GM19239 (cell line): Measurements from ENCODE around the gene OVOL1.

ENCODE experiments used
- DNase-seq: peaks from one replicate; pipeline ENCODE4 v3.0.0; 2011; ENCODE audit warnings: low spot score; ENCODE audit not compliant: insufficient read length
- FAIRE-seq: peaks from 2 replicates; lab custom pipeline; 2011; peaks lifted over from hg19 to GRCh38; lab: Jason Lieb, UNC

OVOL1 gene

GRCh38 chr11:65777241-65777640, 9.6 kb upstream of the OVOL1 start:
- FAIRE-seq (no peak), DNase-seq (no peak)

DNA sequence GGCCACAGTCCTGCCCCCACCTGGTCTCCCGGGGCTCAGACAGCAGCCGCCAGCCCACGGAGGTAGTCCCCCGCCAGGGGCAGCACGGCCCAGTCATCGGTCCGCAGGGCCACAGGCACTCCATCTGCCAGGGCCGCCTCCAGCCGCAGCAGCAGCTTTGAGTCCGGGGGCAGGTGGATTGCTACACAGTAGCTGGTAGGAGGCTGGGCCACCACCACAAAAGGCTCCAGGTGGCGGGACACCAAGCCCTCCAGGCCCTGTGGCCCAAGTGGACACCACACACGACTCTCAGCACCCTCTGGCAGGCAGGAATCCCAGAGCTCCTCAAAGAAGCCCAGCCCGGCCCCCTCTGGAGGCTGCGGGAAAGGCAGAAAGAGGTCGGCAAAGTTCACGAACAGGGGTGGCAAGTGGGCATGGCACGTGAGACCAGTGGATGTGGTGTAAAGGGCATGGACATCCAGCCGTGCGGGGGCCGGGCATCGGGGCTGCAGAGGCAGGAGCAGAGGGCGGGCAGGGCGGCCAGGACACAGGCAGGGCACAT, 9.0 kb upstream of the OVOL1 start:
- DNase-seq (no peak), FAIRE-seq (no peak)

DNA sequence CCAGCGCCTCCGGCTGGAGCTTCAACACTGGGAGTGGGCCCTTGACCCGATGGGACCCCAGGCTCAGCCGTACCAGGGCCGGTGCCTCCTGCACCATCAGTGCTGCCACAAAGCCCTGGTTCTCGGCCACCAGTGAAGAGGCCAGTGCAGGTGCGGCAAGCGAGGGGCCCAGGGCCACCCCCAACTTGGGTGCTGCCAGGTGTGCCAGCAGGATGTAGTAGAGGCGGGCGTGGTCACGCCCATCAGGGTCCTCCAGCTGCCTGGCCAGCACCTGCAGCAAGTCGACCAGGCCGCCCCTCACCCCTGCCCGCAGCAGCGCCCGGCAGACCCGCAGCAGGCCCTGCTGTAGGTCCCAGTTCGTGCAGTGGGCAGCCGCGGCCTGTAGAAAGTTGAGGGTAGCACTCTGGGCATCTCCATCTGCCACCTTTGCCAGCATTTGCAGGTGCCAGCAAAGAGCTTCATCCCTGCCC, 8.4 kb upstream of the OVOL1 start:
- DNase-seq (no peak), FAIRE-seq (no peak)

- FAIRE-seq, result no peak
- DNase-seq, result no peak
Measured at GRCh38 chr11:65778901-65779668, 7.8 kb upstream of the OVOL1 start.

GRCh38 chr11:65779669-65779918, 7.3 kb upstream of the OVOL1 start:
- DNase-seq (no peak), FAIRE-seq (no peak)

DNA sequence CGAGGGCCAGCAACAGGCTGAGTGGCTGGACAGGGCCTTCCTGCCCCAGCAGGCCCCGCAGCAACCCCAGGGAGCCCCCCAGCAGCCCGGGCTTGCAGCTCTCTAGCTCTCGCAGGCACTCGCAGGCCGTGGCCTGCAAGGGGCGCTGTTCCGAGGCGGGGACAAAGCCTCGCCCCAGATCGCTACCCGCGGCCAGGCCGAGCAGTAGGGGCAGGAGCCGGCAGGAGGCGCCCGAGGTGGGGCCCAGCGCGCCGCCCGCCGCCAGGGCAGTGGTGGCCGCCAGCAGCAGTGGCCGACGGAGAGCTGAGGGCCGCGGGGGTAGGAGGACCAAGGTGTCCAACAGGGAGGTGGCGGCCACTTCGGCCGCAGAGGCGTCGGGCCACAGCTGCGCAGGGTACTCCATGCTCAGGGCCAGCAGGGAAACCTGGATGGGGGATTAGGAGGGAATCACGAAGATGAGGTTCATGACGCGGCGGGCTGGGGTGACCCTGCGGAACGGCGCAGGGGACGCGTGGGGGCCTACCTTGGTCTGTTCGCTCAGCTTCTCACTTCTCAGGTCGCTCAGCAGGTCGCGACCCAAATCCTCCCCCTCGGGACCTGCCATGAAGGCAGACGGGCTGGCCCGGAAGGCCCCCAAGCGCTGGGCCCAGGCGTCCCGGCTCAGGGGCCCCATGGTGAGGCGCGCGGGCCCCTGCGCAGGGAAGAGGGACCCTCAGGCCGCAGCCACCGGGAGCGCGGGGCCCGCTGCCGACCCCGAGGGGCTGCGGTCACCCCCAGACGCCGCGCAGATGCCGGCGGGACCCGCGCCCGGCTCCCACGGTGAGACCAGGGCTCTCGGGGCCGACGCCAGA, 6.7 kb upstream of the OVOL1 start:
- peak; percentile 96 for DNase-seq
- FAIRE-seq, result peak; percentile 47

DNA sequence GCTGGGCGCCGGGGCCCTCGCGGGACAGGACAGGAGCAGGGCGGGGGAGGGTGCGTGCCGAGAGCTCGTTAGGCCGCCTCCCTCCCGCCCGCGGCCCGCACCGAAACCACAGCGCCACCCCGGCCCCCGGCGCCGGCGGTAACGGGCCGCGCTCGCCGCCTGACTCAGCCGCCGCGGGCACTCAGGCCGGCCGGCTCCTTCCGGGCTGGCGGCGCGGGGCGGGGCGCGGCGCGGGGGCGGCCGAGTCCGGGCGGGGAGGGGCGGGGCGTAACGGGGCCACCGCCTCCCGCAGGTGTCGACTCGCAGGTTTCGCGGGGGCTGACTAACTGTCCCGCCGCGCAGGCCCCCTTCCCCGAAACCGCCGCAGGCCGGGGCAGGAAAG, 6.1 kb upstream of the OVOL1 start, which contains the start of gene AP5B1:
TSS of gene AP5B1 (minus strand) at position 207 of the 382 bp plus-strand sequence. CDS start 385 bp downstream, outside the sequence.
- DNase-seq (peak; percentile 96), FAIRE-seq (no peak)

GRCh38 chr11:65781152-65781961, 5.5 kb upstream of the OVOL1 start:
- FAIRE-seq (no peak), DNase-seq (no peak)

GRCh38 chr11:65781962-65782815, 4.7 kb upstream of the OVOL1 start:
- FAIRE-seq (no peak), DNase-seq (no peak)

- FAIRE-seq (no peak), DNase-seq (no peak)
Measured at GRCh38 chr11:65782816-65783228, 4.0 kb upstream of the OVOL1 start.

DNA sequence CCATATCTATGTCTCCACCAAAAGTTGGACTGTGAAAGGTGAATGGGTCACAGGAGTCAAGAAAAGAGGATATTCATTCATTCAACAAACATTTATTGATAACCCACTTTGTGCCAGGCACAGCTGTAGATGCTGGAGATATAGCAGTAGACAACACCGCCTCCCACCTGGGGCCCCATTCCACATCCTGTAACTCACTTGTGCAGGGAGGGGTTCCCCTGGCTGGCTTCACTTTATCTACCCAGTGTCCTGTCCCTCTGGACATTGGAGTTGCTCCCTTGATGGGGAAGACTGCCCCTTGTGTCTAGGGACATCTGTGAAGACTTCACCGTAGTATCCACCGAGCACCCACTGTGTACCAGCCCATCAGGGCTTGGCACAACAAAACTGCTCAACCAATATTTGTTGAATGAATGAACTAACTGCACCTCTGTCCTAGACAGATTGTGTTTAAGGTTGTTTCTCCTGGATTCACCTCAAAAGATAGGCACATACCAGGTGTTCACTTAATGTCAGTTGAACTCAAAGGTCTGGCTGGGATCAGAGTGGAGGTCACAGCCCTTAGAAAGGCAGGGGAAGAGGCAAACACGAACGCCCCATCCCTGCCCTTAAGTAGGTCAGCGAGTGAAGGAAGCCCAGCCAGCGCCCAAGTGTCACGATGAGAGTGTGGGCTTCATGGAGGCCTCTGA, 1.4 kb upstream of the OVOL1 start:
- FAIRE-seq, result no peak
- DNase-seq, result no peak

DNA sequence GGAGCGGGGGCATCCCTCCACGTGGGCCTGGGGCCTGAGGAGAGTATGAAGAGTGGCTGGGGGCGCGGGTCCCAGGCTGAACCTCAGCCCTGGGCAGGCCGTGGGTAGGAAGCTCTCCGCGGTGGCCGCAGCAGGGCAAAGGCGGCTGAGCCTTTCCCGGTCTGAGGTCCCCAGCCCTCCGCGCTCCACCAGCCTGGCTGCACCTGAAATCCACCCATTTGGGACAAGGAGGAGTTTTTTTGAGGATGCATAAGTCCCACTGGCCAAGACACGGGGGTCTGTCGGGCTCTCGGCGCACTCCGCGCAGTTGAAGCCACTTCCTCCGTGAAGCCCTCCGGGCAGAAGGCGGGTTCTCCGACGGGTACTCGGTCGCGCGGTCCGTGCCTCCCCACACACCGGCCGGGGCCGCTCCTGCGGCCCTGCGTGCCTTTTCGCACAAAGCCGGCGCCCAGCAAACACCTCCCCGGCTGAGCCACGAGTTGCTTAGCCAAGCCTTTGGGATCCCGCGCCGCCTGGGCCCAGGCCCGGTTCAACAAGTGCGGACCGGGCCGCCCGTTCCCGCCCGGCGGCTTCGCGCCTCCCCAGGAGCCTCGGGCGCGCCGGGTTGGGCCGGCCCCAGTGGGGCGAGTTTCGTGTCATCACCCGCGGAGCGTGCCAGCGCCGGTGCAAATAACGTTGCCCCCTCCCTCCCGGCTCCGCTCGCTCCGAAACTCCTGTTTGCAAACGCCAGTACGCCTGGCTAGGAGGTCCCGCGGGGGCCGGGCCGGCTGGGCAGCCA, 666 bp upstream of the OVOL1 start:
- no peak for FAIRE-seq

GRCh38 chr11:65787649-65788622, 1.1 kb downstream of the OVOL1 start:
- no peak for DNase-seq
- no peak for FAIRE-seq

More for the DNA sequence above, 666 bp upstream of the OVOL1 start:
- no peak for DNase-seq

DNA sequence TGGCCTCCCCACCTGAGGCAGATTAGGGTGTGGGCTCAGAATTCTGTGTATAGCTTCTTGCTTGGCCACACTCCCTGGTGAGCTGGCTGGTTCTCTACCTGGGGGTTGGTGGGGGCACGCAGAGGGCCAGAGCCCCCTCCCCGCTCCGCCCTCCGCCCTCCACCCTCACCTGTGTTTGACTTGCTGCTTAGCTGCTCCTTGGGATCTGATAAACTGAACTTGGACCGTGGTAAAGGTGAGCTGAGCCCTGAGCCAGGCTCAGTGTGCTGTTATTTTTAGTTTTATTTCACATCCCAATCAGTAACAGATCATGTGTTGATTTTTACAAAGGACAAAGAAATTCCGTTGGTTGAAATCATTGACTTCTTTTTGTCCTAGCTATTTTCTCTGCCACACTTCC, 2.0 kb downstream of the OVOL1 start:
- FAIRE-seq, result no peak

DNA sequence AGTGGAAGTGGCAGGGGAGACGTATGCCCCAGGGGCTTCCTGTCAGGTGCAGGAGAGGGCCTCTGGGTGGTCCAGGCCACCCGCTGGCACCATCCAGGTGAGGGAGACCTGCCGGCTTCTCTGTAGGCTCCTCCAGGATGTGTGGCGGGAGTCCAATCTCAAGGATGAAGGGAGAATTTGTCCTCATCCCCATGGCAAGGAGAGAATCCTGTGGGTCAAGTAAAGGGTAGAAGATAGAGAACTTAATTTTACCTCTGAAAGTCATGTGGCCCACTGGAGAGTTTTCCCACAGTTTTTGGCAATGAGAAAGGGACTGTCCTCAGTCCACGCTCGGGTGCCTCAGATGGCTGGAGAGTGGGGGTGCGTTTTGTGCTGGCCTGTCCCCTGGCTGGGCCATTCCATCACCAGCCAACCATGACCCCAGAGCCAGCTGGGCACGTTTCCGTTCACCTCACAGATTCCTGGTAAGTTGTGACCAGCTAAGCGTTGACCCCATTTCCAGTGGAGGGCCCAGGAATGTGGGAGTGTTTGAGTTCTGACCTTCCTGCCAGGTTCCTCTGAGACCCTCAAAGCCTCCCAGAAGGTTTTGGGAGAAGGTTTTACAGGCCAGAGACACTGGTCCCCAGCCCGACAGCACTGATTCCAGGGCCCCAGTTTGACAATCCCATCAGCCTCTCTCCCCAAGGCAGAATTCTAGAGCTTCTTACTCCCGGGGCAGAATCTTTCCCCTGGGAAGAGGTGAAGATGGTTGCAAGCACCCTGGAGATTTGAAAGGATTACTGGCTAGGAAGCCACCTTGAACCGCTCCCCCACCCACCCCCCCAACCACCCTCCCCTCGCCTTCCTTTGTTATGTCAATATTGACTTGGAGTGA, 2.6 kb downstream of the OVOL1 start:
- FAIRE-seq, result no peak
- no peak for DNase-seq

More for the DNA sequence above, 2.0 kb downstream of the OVOL1 start:
- no peak for DNase-seq
